ENCODE data around the gene METTL4. TPM values are rescaled to one million over a fixed set of nuclear protein-coding genes. Genes with fewer than 3 reads are reported as not detected.

METTL4 gene
- polyA plus RNA-seq, 2 of the 4 experiments (the other 2 are of a cell fraction): 7.1 to 14.9 TPM

DNA sequence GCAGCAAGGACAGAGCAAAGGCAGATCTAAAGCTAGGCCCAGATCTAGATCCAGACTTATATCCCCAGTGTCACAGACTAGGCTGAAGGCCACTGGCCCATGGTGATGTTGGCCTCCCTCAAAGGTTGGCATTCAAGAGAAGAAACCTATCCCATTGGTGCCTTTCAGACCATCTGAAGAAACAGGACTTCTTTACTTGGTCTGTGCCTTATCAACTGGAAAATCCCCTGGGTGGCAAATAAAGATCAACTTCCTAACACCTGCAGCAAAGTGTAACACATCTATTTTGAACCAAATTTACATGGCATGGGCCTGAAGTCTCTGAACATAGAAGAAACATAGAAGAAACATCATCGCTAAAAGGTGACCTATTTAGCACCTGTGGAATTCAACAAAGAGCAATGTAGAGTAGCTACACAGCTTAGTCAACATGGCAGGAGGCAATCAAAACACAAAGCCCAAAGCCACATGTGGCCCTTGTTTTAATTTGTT, 35.8 kb downstream of the METTL4 start:
- WGBS (ENCODE audit: missing lambda C conversion rate): 100% methylated on average over 1 of the region's 1 CpG
- no peak for DNase-seq (ENCODE audit: low read depth in 1 of 2, low spot score in 1 of 2)
- no peaks in the 10 kb centered on the region for H3K9me3 ChIP-seq
- CTCF ChIA-PET: interaction anchor here (1.6 kb wide), 1 partner anchor 431 kb away, joined by 5 read pairs; no protein-coding TSS in a partner anchor
- ATAC-seq: no peak
- H3K4me2 ChIP-seq: no peak overlapping the region
- POLR2A ChIA-PET: no interaction called here
- TF ChIP-seq, protein P1, sequence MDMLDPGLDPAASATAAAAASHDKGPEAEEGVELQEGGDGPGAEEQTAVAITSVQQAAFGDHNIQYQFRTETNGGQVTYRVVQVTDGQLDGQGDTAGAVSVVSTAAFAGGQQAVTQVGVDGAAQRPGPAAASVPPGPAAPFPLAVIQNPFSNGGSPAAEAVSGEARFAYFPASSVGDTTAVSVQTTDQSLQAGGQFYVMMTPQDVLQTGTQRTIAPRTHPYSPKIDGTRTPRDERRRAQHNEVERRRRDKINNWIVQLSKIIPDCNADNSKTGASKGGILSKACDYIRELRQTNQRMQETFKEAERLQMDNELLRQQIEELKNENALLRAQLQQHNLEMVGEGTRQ (IDR thresholded peaks at IDR 0.05): no peak
- TF ChIP-seq RNF2 (IDR thresholded peaks at IDR 0.05; ENCODE audit: borderline replicate concordance, low read depth) (no peak), JUNB (IDR thresholded peaks at IDR 0.05) (no peak), CHD2 (IDR thresholded peaks at IDR 0.05; ENCODE audit: low read length, partially characterized antibody) (no peak), MAFK (IDR thresholded peaks at IDR 0.05; ENCODE audit: partially characterized antibody) (no peak), EP300 (IDR thresholded peaks at IDR 0.05) (no peak), CBX8 (IDR thresholded peaks at IDR 0.05) (no peak), CTCF (IDR thresholded peaks at IDR 0.05) (no peak), HDAC2 (IDR thresholded peaks at IDR 0.05) (no peak), EHF (CRISPR knock-in tag; IDR thresholded peaks at IDR 0.05) (no peak)
- TF ChIP-seq, protein P2, sequence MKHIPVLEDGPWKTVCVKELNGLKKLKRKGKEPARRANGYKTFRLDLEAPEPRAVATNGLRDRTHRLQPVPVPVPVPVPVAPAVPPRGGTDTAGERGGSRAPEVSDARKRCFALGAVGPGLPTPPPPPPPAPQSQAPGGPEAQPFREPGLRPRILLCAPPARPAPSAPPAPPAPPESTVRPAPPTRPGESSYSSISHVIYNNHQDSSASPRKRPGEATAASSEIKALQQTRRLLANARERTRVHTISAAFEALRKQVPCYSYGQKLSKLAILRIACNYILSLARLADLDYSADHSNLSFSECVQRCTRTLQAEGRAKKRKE (CRISPR knock-in tag; IDR thresholded peaks at IDR 0.05; ENCODE audit: low read depth): no peak
- no peak for FAIRE-seq
- no peak overlapping the region for H3K4me3 ChIP-seq
- peaks cover 11% of the 10 kb centered on the region; the same call in 2 of the 3 replicates for H3K4me1 ChIP-seq
- no peak overlapping the region for H3K27ac ChIP-seq

GRCh38 chr18:2534906-2535305, 36.4 kb downstream of the METTL4 start:
- DNase-seq (ENCODE audit: low read depth in 1 of 2, low spot score in 1 of 2) (no peak), FAIRE-seq (no peak), ATAC-seq (no peak)
- no peaks in the 10 kb centered on the region for H3K9me3 ChIP-seq
- no peak for TF ChIP-seq RNF2 (IDR thresholded peaks at IDR 0.05; ENCODE audit: borderline replicate concordance, low read depth)
- no peak for TF ChIP-seq CHD4 (IDR thresholded peaks at IDR 0.05; ENCODE audit: borderline replicate concordance)
- no peak for TF ChIP-seq MAFK (IDR thresholded peaks at IDR 0.05; ENCODE audit: partially characterized antibody)
- no peak for TF ChIP-seq RCOR1 (IDR thresholded peaks at IDR 0.05; ENCODE audit: low read depth, low read length)
- TF ChIP-seq CEBPB (IDR thresholded peaks at IDR 0.05): no peak
- no peak for TF ChIP-seq HOXB5 (CRISPR knock-in tag; IDR thresholded peaks at IDR 0.05)
- TF ChIP-seq REST (IDR thresholded peaks at IDR 0.05): no peak
- no peak for TF ChIP-seq MYC (IDR thresholded peaks at IDR 0.05; ENCODE audit: borderline replicate concordance, low read length)
- no peak for TF ChIP-seq RARB (CRISPR knock-in tag; IDR thresholded peaks at IDR 0.05)
- no peak for TF ChIP-seq ESRRA (IDR thresholded peaks at IDR 0.05; ENCODE audit: borderline replicate concordance, low read length)
- TF ChIP-seq PHF8 (IDR thresholded peaks at IDR 0.05; ENCODE audit: borderline replicate concordance, low read depth): no peak
- TF ChIP-seq MAZ (IDR thresholded peaks at IDR 0.05; ENCODE audit: borderline replicate concordance, low read depth, low read length): no peak
- TF ChIP-seq, protein P1 (IDR thresholded peaks at IDR 0.05): no peak
- TF ChIP-seq CBX8 (IDR thresholded peaks at IDR 0.05): no peak
- TF ChIP-seq BHLHE40 (IDR thresholded peaks at IDR 0.05; ENCODE audit: low read depth, low read length): no peak
- POLR2A ChIA-PET: no interaction called here
- no peak overlapping the region for H3K4me3 ChIP-seq
- no peak overlapping the region for H3K4me2 ChIP-seq
- WGBS (ENCODE audit: missing lambda C conversion rate): 94% methylated on average over 1 of the region's 1 CpG
- H3K4me1 ChIP-seq: peaks cover 11% of the 10 kb centered on the region; the same call in 2 of the 3 replicates
- no peak overlapping the region for H3K27ac ChIP-seq
- CTCF ChIA-PET: interaction anchor here (1.4 to 1.6 kb wide), 2 partner anchors 12 to 430 kb away, joined by 4 to 5 read pairs; no protein-coding TSS in a partner anchor

Data from A549 (cell line).